Measurements from ENCODE around the gene GDF9. TPM values are rescaled to one million over a fixed set of nuclear protein-coding genes. Genes with fewer than 3 reads are reported as not detected.

Gene GDF9
- total and polyA plus RNA-seq, 2 experiments from 2014 or later = 0.11 to 0.14 TPM

DNA sequence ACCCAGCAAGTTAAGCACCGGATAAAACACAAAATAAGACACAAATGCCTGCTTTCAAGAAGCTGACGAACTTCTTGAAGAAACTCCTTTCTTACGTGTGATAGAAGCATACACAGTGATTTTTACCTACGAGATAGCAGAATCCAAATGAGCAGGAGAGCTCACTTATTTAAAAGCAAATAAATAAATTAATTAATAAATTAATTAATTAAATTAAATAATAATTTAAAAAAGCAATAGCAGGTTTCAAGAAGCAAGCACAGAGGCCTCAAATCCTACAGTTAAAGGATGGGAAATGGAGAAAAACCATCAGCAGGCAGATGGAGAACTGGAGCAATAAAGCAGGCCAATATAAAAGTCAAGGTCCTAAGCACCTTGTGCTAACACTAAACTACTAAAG, 24.5 kb upstream of the GDF9 start:
- H4K20me1 ChIP-seq (replicated peaks; ENCODE audit: insufficient read depth) = peaks cover 5% of the 10 kb centered on the region
- H3K4me2 ChIP-seq = no peak overlapping the region
- no peaks in the 10 kb centered on the region for H3K79me2 ChIP-seq (replicated peaks; ENCODE audit: insufficient read depth)
- Mint-ChIP-seq H3K4me3 (no peak overlapping the region), H3K4me1 (no peaks in the 10 kb centered on the region), H3K27ac (no peak overlapping the region), H3K9me3 (no peaks in the 10 kb centered on the region), H3K27me3 (ENCODE audit: insufficient read depth, low read depth, poor library complexity) (no peaks in the 10 kb centered on the region), H3K36me3 (ENCODE audit: low read depth) (peaks cover 68% of the 10 kb centered on the region)
- DNase-seq (ENCODE audit: low spot score) (no peak), ATAC-seq (no peak)
- TF ChIP-seq ZNF331 (CRISPR knock-in tag; IDR thresholded peaks at IDR 0.05; ENCODE audit: low read depth) (no peak), POLR2AphosphoS5 (IDR thresholded peaks at IDR 0.05; ENCODE audit: low read depth) (no peak)
- TF ChIP-seq, protein P1, sequence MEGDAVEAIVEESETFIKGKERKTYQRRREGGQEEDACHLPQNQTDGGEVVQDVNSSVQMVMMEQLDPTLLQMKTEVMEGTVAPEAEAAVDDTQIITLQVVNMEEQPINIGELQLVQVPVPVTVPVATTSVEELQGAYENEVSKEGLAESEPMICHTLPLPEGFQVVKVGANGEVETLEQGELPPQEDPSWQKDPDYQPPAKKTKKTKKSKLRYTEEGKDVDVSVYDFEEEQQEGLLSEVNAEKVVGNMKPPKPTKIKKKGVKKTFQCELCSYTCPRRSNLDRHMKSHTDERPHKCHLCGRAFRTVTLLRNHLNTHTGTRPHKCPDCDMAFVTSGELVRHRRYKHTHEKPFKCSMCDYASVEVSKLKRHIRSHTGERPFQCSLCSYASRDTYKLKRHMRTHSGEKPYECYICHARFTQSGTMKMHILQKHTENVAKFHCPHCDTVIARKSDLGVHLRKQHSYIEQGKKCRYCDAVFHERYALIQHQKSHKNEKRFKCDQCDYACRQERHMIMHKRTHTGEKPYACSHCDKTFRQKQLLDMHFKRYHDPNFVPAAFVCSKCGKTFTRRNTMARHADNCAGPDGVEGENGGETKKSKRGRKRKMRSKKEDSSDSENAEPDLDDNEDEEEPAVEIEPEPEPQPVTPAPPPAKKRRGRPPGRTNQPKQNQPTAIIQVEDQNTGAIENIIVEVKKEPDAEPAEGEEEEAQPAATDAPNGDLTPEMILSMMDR (conservative IDR thresholded peaks at IDR 0.05; ENCODE audit: low read depth in 2 of 2) = no peak
- TF ChIP-seq, protein P2, sequence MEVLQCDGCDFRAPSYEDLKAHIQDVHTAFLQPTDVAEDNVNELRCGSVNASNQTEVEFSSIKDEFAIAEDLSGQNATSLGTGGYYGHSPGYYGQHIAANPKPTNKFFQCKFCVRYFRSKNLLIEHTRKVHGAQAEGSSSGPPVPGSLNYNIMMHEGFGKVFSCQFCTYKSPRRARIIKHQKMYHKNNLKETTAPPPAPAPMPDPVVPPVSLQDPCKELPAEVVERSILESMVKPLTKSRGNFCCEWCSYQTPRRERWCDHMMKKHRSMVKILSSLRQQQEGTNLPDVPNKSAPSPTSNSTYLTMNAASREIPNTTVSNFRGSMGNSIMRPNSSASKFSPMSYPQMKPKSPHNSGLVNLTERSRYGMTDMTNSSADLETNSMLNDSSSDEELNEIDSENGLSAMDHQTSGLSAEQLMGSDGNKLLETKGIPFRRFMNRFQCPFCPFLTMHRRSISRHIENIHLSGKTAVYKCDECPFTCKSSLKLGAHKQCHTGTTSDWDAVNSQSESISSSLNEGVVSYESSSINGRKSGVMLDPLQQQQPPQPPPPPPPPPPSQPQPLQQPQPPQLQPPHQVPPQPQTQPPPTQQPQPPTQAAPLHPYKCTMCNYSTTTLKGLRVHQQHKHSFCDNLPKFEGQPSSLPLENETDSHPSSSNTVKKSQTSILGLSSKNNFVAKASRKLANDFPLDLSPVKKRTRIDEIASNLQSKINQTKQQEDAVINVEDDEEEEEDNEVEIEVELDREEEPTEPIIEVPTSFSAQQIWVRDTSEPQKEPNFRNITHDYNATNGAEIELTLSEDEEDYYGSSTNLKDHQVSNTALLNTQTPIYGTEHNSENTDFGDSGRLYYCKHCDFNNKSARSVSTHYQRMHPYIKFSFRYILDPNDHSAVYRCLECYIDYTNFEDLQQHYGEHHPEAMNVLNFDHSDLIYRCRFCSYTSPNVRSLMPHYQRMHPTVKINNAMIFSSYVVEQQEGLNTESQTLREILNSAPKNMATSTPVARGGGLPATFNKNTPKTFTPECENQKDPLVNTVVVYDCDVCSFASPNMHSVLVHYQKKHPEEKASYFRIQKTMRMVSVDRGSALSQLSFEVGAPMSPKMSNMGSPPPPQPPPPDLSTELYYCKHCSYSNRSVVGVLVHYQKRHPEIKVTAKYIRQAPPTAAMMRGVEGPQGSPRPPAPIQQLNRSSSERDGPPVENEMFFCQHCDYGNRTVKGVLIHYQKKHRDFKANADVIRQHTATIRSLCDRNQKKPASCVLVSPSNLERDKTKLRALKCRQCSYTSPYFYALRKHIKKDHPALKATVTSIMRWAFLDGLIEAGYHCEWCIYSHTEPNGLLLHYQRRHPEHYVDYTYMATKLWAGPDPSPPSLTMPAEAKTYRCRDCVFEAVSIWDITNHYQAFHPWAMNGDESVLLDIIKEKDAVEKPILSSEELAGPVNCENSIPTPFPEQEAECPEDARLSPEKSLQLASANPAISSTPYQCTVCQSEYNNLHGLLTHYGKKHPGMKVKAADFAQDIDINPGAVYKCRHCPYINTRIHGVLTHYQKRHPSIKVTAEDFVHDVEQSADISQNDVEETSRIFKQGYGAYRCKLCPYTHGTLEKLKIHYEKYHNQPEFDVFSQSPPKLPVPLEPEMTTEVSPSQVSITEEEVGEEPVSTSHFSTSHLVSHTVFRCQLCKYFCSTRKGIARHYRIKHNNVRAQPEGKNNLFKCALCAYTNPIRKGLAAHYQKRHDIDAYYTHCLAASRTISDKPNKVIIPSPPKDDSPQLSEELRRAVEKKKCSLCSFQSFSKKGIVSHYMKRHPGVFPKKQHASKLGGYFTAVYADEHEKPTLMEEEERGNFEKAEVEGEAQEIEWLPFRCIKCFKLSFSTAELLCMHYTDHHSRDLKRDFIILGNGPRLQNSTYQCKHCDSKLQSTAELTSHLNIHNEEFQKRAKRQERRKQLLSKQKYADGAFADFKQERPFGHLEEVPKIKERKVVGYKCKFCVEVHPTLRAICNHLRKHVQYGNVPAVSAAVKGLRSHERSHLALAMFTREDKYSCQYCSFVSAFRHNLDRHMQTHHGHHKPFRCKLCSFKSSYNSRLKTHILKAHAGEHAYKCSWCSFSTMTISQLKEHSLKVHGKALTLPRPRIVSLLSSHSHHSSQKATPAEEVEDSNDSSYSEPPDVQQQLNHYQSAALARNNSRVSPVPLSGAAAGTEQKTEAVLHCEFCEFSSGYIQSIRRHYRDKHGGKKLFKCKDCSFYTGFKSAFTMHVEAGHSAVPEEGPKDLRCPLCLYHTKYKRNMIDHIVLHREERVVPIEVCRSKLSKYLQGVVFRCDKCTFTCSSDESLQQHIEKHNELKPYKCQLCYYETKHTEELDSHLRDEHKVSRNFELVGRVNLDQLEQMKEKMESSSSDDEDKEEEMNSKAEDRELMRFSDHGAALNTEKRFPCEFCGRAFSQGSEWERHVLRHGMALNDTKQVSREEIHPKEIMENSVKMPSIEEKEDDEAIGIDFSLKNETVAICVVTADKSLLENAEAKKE (CRISPR knock-in tag; IDR thresholded peaks at IDR 0.05) = no peak
- TF ChIP-seq, protein P3, sequence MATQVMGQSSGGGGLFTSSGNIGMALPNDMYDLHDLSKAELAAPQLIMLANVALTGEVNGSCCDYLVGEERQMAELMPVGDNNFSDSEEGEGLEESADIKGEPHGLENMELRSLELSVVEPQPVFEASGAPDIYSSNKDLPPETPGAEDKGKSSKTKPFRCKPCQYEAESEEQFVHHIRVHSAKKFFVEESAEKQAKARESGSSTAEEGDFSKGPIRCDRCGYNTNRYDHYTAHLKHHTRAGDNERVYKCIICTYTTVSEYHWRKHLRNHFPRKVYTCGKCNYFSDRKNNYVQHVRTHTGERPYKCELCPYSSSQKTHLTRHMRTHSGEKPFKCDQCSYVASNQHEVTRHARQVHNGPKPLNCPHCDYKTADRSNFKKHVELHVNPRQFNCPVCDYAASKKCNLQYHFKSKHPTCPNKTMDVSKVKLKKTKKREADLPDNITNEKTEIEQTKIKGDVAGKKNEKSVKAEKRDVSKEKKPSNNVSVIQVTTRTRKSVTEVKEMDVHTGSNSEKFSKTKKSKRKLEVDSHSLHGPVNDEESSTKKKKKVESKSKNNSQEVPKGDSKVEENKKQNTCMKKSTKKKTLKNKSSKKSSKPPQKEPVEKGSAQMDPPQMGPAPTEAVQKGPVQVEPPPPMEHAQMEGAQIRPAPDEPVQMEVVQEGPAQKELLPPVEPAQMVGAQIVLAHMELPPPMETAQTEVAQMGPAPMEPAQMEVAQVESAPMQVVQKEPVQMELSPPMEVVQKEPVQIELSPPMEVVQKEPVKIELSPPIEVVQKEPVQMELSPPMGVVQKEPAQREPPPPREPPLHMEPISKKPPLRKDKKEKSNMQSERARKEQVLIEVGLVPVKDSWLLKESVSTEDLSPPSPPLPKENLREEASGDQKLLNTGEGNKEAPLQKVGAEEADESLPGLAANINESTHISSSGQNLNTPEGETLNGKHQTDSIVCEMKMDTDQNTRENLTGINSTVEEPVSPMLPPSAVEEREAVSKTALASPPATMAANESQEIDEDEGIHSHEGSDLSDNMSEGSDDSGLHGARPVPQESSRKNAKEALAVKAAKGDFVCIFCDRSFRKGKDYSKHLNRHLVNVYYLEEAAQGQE (IDR thresholded peaks at IDR 0.05; ENCODE audit: unreplicated experiment) = no peak
- no peak overlapping the region for H3K27ac ChIP-seq (ENCODE audit: low read depth)
- H3K4me3 ChIP-seq = no peak overlapping the region
- H2AFZ ChIP-seq = no peak overlapping the region
- H3F3A ChIP-seq (replicated peaks; ENCODE audit: low read depth) = no peaks in the 10 kb centered on the region
- no peaks in the 10 kb centered on the region for H3K4me1 ChIP-seq (ENCODE audit: insufficient read depth)
- no peaks in the 10 kb centered on the region for H3K27me3 ChIP-seq (ENCODE audit: insufficient read depth)
- H3K36me3 ChIP-seq (ENCODE audit: insufficient read depth) = peaks cover 62% of the 10 kb centered on the region
- no peaks in the 10 kb centered on the region for H3K9me2 ChIP-seq (ENCODE audit: insufficient read depth)
